Thymus (tissue), 14 donors: ENCODE measurements around the gene MYCBP2. TPM values are rescaled to one million over a fixed set of nuclear protein-coding genes. Genes with fewer than 3 reads are reported as not detected.
A peak's percentile ranks its signal among the peaks of the same experiment; 100 is the strongest.

Experiments
- DNase-seq, 9 donors: peaks; one replicate each; pipeline ENCODE4 v3.0.0-alpha.2; 2013; ENCODE audit warnings: low spot score in 9 of 9, low read depth in 6 of 9, missing footprints in 1 of 9
- H3K27ac ChIP-seq, 2 donors: one replicate each; pipeline ENCODE4 v1.5.1; 2013; ENCODE audit warnings: control low read depth in 1 of 2, low read depth in 1 of 2, low read length in 1 of 2, mild to moderate bottlenecking in 1 of 2, moderate library complexity in 1 of 2
- H3K27me3 ChIP-seq, 2 donors: one replicate each; pipeline ENCODE4 v1.5.1; 2013; ENCODE audit warnings: low read length in 1 of 2; ENCODE audit not compliant: control insufficient read depth in 2 of 2, insufficient read depth in 1 of 2
- H3K36me3 ChIP-seq, 2 donors: one replicate each; pipeline ENCODE4 v1.5.1; 2013; ENCODE audit warnings: low read length in 1 of 2, mild to moderate bottlenecking in 1 of 2, moderate library complexity in 1 of 2; ENCODE audit not compliant: control insufficient read depth in 2 of 2, insufficient read depth in 2 of 2
- H3K4me1 ChIP-seq, 2 donors: one replicate each; pipeline ENCODE4 v1.5.1; 2013; ENCODE audit warnings: low read length in 2 of 2; ENCODE audit not compliant: control insufficient read depth in 2 of 2, insufficient read depth in 2 of 2
- H3K4me3 ChIP-seq, 2 donors: one replicate each; pipeline ENCODE4 v1.5.1; 2013; ENCODE audit warnings: low read length in 2 of 2, control low read depth in 1 of 2, mild to moderate bottlenecking in 1 of 2
- H3K9me3 ChIP-seq, 2 donors: one replicate each; pipeline ENCODE4 v1.5.1; 2013; ENCODE audit warnings: low read length in 1 of 2, mild to moderate bottlenecking in 1 of 2; ENCODE audit not compliant: control insufficient read depth in 2 of 2, insufficient read depth in 1 of 2
- WGBS: extraction: QIAGEN DNeasy Blood & Tissue Kit; methylation state at CpG from one replicate; pipeline ENCODE4 v1.1.7; 2013; 5-methylcytosine and 5-hydroxymethylcytosine counted together
- long read RNA-seq, 10 donors: transcript quantifications; one replicate each; lab custom pipeline, GENCODE V29; 2026
- polyA plus RNA-seq: library from polyadenylated mRNA; stranded (reverse); fragments of 200-250 nt; gene quantifications from one replicate; pipeline ENCODE4 v1.2.3, GENCODE V29; 2013
- total RNA-seq: library from RNA; stranded (reverse); fragments of 120-200 nt; gene quantifications from one replicate; pipeline ENCODE4 v1.2.4, GENCODE V29; 2013
- donor health status: healthy.

Gene MYCBP2
- 65.3 TPM for total RNA-seq
- 63.3 TPM for polyA plus RNA-seq
- long read RNA-seq, donor 1: 0 reads
- long read RNA-seq, donor 2: 0 reads
- long read RNA-seq, donor 3, partial matches to known transcripts: 15 of 16 reads
- long read RNA-seq, donor 3, other reads (novel, unspliced or antisense): 0 of 16 reads
- long read RNA-seq, donor 4, partial matches to known transcripts: 0 of 2 reads
- long read RNA-seq, donor 4, other reads (novel, unspliced or antisense): 0 of 2 reads
- long read RNA-seq, donor 5, partial matches to known transcripts: 11 of 16 reads
- long read RNA-seq, donor 5, other reads (novel, unspliced or antisense): 0 of 16 reads
- long read RNA-seq, donor 6, partial matches to known transcripts: 7 of 7 reads
- long read RNA-seq, donor 6, other reads (novel, unspliced or antisense): 0 of 7 reads
- long read RNA-seq, donor 7, partial matches to known transcripts: 6 of 7 reads
- long read RNA-seq, donor 7, other reads (novel, unspliced or antisense): 0 of 7 reads
- long read RNA-seq, donor 8, partial matches to known transcripts: 0 of 1 reads
- long read RNA-seq, donor 8, other reads (novel, unspliced or antisense): 0 of 1 reads
- long read RNA-seq, donor 9: 0 reads
- long read RNA-seq, donor 10, partial matches to known transcripts: 0 of 2 reads
- long read RNA-seq, donor 10, other reads (novel, unspliced or antisense): 0 of 2 reads

GRCh38 chr13:77326905-77327604 is at the start of gene MYCBP2:
TSS of gene MYCBP2 (minus strand) at chr13:77327094. CDS start at chr13:77326775, 319 bp downstream.
- DNase-seq: peak; percentile 96 to 100 (median 99)
- Histone ChIP-seq H3K4me3 (peak within 1 kb of the TSS; percentile 63 to 94), H3K9me3 (no peaks in the 10 kb centered on the region), H3K27ac (peak within 1 kb of the TSS; percentile 91 to 96), H3K4me1 (peaks cover 15 to 22% of the 10 kb centered on the region in 2 donors), H3K27me3 (no peaks in the 10 kb centered on the region), H3K36me3 (no peaks in the 10 kb centered on the region)
- 2% methylated on average over 35 of the region's 35 CpGs for WGBS

GRCh38 chr13:77375560-77376108 is 48.7 kb upstream of the MYCBP2 start:
- no peak for DNase-seq
- Histone ChIP-seq H3K27ac (no peak overlapping the region), H3K4me3 (no peak overlapping the region), H3K9me3 (no peaks in the 10 kb centered on the region), H3K36me3 (no peaks in the 10 kb centered on the region), H3K27me3 (no peaks in the 10 kb centered on the region), H3K4me1 (no peaks in the 10 kb centered on the region)
- 99% methylated on average over 1 of the region's 1 CpG for WGBS

GRCh38 chr13:77374786-77375185 is 47.9 kb upstream of the MYCBP2 start:
- Histone ChIP-seq H3K9me3 (no peaks in the 10 kb centered on the region), H3K36me3 (no peaks in the 10 kb centered on the region), H3K4me1 (no peaks in the 10 kb centered on the region), H3K27ac (no peak overlapping the region), H3K4me3 (no peak overlapping the region), H3K27me3 (no peaks in the 10 kb centered on the region)
- 59% methylated on average over 2 of the region's 2 CpGs for WGBS
- no peak for DNase-seq

- no peaks in the 10 kb centered on the region for H3K36me3 ChIP-seq
- 98% methylated on average over 1 of the region's 1 CpG for WGBS
- no peaks in the 10 kb centered on the region for H3K4me1 ChIP-seq
- H3K27me3 ChIP-seq: no peaks in the 10 kb centered on the region
- no peak for DNase-seq
- no peak overlapping the region for H3K27ac ChIP-seq
- H3K9me3 ChIP-seq: no peaks in the 10 kb centered on the region
- no peak overlapping the region for H3K4me3 ChIP-seq
These were observed 47.4 kb upstream of the MYCBP2 start for GRCh38 chr13:77374339-77374738.

GRCh38 chr13:77373502-77373901 is 46.6 kb upstream of the MYCBP2 start:
- no peak for DNase-seq
- Histone ChIP-seq H3K4me1 (no peaks in the 10 kb centered on the region), H3K27ac (no peak overlapping the region), H3K27me3 (no peaks in the 10 kb centered on the region), H3K4me3 (no peak overlapping the region), H3K9me3 (no peaks in the 10 kb centered on the region), H3K36me3 (no peaks in the 10 kb centered on the region)
- WGBS: 99% methylated on average over 1 of the region's 1 CpG

- Histone ChIP-seq H3K4me1 (no peaks in the 10 kb centered on the region), H3K27ac (no peak overlapping the region), H3K36me3 (no peaks in the 10 kb centered on the region), H3K9me3 (no peaks in the 10 kb centered on the region), H3K4me3 (no peak overlapping the region), H3K27me3 (no peaks in the 10 kb centered on the region)
- 100% methylated on average over 1 of the region's 1 CpG for WGBS
- DNase-seq: no peak
These were observed 45.4 kb upstream of the MYCBP2 start for GRCh38 chr13:77372275-77372674.

GRCh38 chr13:77370888-77371287 is 44.0 kb upstream of the MYCBP2 start:
- Histone ChIP-seq H3K27ac (no peak overlapping the region), H3K4me3 (no peak overlapping the region), H3K4me1 (no peaks in the 10 kb centered on the region), H3K36me3 (no peaks in the 10 kb centered on the region), H3K27me3 (no peaks in the 10 kb centered on the region), H3K9me3 (no peaks in the 10 kb centered on the region)
- no peak for DNase-seq
- 95% methylated on average over 2 of the region's 2 CpGs for WGBS

GRCh38 chr13:77362166-77362565 is 35.3 kb upstream of the MYCBP2 start:
- H3K27ac ChIP-seq: no peak overlapping the region
- no peaks in the 10 kb centered on the region for H3K9me3 ChIP-seq
- no peaks in the 10 kb centered on the region for H3K27me3 ChIP-seq
- no peak overlapping the region for H3K4me3 ChIP-seq
- no peak for DNase-seq
- WGBS: 89% methylated on average over 1 of the region's 1 CpG
- H3K4me1 ChIP-seq: no peaks in the 10 kb centered on the region
- H3K36me3 ChIP-seq: no peaks in the 10 kb centered on the region
